ENCODE data around the gene ZBED4.
"Not testable (repeated sequence)": the region's sequence is repeated elsewhere in the genome, so short reads cannot be mapped to it uniquely, and the experiment has no call there.

Gene ZBED4

DNA sequence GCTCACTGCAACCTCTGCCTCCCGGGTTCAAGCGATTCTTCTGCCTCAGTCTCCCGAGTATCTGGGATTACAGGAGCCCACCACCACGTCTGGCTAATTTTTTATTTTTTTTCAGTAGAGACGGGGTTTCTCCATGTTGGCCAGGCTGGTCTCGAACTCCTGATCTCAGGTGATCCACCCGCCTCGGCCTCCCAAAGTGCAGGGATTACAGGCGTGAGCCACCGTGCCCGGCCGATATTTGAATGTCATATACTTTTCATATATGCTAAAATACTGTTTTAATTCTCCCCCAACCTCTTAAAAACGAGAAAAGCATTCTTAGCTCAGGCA, 1.1 kb upstream of the ZBED4 start:
- not testable (repeated sequence) for DNase-seq (ENCODE audit: low read depth in 2 of 2)

DNA sequence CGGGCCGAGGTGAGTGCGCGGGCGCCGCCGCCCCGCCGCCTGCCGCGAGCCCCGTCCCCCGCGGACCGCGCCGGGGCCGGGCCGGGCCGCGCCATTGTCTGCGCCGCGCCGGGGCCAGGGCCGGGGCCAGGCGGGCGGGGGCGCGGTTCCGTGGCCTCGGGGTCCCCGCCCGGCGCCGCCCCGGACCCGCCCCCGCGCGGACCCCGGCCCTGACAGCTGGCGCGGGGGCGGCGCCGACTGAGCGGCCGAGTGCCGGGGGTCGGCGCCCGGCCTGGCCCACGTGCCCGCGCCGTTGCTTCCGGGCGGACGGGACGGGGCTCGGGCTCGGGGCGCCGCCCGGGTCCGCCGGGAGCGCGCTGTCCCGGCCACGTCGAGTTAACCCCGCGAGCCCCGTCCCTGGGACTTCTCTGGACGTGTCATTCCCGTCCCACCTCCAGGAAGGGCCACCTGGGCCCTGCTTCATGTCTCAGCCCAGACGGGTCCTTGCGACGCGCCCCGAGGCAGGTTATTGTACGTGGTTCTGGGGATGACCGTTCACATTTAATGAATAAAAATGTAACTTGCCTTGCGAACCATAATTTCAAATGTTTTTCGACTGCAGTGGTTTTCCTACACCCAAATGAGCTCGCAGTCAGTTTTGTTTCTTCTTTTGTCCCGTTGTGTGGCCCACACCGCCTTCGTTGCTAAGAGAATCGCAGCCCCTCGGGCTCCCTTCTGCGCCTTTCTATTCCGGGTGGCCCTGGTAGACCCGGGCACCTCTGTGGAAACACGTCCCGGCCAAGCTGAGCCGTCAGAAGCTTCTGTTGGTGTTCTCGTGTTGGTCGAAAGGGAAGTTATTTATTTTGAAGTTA, 562 bp downstream of the ZBED4 start:
- DNase-seq (ENCODE audit: low read depth in 2 of 2) = no peak

DNA sequence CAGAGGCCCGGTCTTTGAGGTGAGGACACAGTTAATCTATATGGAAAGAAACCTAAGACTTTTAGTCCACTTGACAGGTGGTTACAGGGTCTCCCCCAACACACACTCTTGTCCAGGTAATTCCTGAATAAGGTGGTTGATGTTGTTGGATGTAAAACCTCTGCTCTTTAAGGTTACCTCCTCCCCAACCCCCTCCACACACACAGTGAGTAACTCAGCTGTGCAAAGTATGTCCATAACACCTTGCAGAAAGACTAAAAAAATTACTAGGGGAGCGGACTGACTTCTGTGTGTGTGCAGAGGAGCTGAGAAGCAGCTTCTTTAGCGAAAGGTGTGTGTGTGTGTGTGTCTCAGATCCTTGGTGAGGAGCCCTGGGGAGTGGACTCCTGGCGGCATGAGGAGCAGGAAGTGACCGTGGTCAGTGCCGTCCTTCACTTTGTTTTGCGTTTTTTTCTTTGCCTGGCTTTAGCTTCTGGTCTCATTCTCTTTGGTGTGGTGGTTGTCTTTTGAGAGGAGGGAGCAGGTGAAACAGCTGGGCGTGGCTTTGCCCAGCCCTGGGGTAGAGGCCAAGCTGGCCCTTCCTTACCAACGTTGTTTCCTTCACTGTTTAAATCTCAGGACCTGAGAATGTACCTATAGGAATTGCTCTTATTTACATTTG, 1.7 kb downstream of the ZBED4 start:
- DNase-seq (ENCODE audit: low read depth in 2 of 2) = no peak

DNA sequence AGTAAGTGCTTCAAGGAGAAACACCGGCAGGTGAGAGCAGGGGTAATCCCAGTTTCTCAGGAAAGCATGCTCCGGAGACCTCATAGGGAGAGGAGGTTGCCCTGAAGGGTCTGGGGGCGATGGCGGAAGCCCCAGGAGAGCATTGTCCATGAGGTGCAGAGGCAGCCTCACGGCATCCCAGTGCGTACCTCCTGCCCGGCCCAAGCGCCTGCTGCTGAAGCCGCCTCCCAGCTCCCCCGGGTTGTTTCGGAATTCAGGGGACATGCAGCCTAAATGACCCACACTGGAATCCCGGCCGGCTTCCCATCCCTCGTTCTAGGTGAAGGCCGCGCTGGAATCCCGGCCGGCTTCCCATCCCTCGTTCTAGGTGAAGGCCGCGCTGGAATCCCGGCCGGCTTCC, 2.7 kb downstream of the ZBED4 start:
- no peak for DNase-seq (ENCODE audit: low read depth in 2 of 2)

DNA sequence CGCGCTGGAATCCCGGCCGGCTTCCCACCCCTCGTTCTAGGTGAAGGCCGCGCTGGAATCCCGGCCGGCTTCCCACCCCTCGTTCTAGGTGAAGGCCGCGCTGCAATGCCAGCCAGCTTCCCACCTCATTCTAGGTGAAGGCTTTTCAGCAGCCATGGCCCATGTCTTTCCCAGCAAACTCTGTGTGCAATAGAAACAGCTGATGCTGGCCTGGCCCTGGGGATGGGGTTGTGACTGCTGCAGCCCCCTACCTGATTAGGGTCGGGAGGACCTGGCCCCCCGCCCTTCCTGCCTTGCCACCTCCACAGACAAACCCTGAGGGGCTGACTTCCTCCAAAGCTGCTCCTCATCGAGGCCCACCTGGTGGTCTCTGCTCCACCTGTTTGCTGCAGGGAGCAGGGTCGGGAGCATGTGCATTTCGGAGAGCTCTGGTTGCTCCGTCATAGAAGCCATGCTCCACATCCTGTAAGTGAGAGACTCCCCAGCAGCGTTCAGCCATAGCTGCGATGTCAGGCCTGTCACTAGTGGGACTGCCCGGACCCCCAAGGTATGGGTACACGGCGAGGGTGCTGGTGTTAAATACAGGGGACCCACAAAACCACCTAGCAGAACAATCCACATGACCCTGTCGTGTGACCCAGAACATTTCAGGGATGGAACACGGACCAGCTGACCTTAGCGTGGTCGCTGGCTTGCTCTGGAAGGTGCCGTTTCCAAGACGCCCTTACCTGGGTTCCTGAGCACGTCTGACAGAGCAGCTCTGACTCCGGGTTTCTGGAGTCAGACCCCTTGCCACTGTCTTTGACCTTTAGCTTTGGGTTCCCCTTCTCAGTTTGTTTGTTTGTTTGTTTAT, 3.3 kb downstream of the ZBED4 start:
- DNase-seq (ENCODE audit: low read depth in 2 of 2) = no peak

DNA sequence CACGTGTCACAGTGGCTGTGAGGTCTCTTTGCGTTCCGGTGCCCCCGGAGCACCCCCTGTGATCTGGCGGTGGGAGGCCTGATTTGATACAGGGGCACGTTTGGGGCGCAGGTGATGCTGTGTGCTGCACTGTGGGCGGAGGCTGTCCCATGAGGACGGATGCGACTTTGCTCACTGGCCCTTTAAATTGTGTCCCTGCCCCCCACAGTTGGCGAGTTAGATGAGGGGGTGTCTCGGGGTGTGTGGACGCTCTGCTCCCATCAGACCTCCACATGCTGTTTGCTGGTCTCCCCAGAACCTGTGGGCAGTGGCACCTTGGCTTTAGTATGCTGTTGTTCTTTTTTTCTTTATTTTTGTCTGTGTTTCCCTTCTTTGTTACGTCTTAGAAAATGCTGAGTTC, 5.2 kb downstream of the ZBED4 start:
- no peak for DNase-seq (ENCODE audit: low read depth in 2 of 2)

DNA sequence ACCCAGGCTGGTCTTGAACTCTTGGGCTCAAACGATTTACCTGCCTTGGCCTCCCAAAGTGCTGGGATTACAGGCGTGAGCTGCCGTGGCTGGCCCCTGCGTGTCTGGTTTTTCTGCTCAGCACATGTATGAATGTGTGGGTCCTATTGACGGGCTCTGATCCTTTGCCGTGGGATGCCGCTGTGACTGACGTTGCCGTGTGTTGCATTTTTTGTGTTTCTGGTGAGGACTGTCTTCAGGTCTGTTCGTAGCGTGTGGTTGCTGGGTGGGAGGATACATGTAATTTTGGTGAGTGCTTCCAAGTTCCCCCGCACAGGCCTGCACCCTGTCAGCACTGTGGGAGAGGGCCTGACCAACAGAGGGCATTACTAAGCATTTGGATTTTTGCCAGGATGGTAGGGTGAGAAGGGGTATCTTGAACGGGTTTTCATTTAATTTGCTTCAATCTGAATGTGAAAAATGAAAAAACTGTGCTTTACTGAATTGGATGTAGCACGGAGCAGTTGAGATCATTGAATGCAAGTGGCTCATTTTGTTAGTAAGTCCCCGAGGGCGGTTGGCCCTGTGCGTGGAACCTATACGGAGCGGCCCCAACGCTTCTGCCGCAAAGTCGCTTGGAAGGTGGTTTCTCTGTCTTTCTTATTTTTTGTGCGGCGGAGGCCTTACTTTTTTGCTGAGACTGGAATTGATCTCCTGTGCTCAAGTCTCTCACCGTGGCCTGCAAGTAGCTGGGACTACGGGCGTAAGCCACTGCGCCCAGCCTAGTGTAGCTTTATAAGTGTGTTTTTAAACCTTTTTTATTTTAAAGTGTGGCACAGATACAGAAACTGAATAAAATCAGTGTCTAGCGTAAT, 8.2 kb downstream of the ZBED4 start:
- DNase-seq (ENCODE audit: low read depth in 2 of 2) = no peak

DNA sequence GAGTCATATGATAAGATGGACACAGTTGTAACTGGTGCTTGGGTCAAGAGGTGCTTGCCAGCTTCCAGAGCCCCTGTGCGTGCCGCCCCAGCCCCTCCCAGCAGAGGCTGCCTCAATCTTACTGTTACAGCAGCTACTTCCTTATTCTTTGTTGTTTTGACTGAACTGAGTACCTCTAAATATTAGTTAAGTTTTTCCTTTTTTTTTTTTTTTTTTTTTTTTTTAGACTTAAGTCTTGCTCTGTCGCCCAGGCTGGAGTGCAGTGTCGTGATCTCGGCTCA, 8.8 kb downstream of the ZBED4 start:
- DNase-seq (ENCODE audit: low read depth in 2 of 2) = no peak

DNA sequence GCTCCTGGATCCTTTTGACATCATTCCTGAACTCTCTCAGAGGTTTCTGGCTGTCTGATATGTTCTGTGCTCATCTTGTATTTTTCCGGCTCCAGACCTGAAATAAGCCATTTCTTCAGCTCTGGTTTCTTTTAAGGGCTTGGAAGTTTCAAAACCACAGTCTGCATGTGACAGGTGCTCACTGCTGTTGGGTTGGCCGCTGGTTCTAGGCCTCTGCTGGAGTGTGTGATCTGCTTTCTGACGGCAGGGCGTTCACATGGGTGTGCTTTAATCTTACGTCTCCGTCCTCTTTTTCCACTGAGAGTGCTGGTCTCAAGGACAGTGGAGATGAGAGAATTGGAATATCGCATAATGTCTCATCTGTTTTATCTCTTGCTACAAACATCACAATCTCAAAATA, 10.3 kb downstream of the ZBED4 start:
- no peak for DNase-seq (ENCODE audit: low read depth in 2 of 2)

DNA sequence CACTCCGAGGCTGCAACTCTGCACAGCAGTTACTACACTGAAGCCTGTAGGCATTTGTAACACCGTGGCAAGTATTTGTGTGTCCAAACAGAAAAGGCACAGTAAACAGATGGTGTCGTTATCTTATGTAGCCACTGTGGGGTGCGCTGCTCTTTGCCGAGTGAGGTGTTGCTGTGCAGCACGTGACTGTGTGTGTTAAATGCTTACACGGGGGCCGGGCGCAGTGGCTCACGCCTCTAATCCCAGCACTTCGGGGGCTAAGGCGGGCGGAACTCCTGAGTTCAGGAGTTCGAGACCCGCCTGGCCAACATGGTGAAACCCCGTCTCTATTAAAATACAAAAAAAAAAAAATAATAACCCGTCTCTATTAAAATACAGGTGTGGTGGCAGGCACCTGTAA, 11.5 kb downstream of the ZBED4 start:
- no peak for DNase-seq (ENCODE audit: low read depth in 2 of 2)

DNA sequence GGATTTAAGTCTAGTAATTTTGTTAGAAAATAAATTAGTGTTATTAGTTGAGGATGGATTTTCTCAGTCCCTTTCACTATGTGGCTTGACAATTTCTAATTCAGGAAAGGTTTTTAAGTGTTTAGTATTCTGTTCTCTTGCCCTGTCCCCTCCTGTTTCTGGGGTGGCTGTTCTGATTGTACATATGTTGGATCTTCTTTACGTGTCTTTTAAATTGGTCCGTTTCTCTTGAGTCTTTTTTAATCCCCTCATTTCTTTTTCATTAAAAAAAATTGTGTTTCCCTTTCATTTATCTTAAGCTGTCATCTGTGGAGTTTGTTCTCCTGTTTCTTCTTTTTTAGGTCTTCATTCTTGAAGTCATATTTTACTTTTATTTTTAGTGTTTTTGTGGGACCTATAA, 12.5 kb downstream of the ZBED4 start:
- no peak for DNase-seq (ENCODE audit: low read depth in 2 of 2)

DNA sequence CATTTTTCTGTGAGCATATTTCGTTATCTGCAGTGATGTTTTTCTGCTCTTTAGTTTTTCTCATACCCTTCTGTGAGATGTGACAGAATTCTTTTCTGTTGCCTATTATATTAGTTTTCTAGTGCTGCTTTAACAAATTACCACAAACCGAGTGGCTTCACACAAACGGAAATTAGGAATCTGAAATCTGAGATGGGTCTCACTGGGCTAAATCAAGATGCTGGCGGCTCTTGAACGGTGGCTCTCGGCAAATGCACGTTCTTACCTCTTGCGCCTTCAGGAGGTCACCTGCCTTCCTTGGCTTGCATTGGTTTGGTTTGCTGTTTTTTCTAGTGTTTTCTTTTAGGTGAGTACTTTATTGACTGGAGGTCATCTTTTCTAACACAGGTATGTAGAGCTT, 13.0 kb downstream of the ZBED4 start:
- no peak for DNase-seq (ENCODE audit: low read depth in 2 of 2)

DNA sequence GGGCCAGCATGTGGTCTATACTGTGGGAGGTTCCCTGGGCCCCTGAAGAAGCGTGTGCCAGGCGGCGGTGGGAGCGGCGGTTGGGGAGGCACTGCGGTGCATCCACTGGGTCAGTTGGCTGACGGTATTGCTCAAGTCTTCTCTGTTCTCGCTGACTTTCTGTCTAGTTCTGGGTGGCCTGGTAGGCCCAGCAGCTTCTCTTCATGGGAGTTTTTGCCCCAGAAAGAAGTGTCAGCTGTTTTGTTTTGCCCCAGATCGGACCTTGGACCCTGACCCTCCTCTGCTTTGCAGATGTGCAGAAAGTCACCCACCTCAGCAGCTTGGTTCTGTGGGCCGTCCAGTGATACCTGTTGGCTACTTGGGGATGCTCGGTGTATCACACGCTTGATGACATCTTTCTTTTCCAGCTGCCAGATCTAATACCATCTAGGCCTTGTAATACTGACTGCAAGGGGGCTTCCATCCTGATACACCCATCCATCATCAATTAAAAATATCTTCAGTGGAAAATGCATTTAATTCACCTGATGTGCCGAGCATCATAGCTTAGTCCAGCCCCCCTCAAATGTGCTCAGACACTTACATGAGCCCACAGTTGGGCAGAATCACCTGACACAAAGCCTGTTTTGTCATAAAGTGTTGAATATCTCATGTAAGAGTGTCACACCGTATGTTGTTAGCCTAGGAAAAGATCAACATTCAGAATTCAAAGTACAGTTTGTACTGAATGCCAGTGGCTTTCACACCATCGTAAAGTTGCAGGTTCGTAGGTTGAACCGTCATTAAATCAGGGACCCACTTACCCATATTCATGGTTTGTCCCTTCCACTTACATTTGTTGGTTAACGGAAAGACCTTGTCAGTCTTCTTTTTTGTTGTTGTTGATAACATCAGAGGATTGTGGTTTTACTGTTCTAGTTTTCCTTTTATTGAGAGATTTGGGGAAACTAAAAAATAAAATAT, 13.9 kb downstream of the ZBED4 start:
- DNase-seq (ENCODE audit: low read depth in 2 of 2) = no peak

DNA sequence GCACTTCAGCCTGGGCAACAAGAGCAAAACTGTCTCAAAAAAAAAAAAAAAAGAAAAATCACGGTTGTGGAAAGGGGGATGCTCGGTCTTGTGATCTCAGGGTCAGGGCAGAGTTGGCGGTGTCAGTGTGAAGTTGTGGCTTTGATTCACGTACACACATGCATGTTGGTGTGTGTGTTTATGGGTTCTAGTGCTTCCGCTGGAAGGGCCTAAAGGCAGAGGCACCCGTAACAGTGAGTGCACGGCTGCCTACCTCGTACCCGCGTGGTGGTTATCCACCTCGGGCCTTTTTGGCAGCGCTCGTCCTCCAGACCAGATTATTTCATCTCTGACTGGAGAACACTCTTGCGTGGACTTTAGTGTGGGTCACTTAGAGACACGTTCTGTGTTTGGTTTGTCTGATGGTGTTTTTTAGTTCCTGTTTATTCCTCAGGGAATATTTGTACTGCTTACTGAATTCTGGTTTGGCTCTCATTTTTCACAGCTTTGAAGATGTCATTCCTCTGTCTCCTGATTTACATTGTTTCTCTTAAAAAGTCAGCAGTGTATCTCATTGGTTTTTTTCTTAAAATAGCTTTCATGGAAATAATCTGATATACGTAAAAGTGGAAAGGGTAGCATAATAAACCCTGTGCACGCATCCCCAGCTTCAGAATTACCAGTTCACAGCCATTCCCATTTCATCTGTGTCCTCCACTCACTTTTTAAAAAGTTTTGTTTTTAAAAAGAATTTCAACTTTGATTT, 15.6 kb downstream of the ZBED4 start:
- no peak for DNase-seq (ENCODE audit: low read depth in 2 of 2)

DNA sequence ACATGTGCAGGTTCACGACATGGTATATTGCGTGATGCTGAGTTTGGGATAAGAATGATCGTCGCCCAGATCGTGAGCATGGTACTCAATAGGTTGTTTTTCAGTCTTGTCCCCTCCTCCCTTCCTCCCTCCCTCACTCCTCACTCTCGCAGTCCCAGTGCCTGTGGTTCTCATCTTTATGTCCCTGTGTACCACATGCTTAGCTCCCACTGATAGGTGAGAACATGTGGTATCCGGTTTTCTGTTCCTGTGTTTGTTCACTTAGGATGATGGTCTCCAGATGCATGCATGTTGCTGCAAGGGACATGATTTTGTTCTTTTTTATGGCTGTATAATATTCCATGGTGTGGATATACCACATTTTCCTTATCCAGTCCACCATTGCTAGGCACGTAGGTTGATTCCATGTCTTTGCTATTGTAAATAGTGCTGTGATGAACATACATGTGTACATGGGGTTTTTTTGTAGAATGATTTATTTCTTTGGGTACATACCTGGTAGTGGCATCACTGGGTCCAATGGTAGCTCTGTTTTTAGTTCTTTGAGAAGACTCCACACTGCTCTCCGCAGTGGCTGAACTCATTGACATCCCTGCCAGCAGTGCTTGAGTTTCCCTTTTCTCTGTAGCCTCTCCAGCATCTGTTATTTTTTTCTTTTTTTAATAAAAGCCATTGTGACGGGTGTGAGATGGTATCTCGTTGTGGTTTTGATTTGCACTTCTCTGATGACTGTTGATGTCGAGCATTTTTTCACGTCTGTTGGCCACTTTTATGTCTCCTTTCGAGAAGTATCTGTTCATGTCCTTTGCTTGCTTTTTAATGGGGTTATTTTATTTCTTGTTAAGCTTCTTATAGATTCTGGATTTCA, 16.4 kb downstream of the ZBED4 start:
- no peak for DNase-seq (ENCODE audit: low read depth in 2 of 2)

DNA sequence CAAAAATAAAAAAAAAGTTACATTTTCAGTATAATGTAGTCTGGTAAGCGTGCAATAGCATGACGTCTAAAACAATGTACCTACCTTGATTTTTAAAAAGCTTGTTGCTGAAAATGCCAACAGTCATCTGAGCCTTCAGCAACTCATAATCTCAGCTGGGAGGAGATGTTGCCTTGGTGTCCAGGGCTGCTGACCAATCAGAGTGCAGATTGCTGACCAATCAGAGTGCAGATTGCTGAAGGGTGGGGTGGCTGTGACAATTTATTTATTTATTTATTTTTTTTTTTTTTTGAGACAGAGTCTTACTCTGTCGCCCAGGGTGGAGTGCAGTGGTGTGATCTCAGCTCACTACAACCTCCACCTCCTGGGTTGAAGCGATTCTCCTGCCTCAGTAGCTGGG, 17.8 kb downstream of the ZBED4 start:
- DNase-seq (ENCODE audit: low read depth in 2 of 2) = no peak

DNA sequence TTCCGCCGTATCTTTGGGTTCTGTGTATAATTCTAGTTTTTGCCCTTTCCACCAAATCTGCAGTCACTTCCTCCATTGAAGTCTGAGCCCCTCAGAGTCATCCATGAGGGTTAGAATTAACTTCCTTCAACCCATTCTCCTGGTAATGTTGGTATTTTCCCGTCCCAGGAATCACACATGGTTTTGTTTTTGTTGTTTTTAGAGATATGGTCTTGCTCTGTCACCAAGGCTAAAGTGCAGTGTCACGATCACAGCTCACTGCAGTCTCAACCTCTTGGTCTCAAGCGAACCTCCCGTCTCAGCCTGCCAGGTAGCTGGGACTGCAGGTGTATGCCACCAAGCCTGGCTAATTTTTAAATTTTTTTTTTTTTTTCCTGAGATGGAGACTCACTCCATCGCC, 18.7 kb downstream of the ZBED4 start:
- DNase-seq (ENCODE audit: low read depth in 2 of 2) = no peak

DNA sequence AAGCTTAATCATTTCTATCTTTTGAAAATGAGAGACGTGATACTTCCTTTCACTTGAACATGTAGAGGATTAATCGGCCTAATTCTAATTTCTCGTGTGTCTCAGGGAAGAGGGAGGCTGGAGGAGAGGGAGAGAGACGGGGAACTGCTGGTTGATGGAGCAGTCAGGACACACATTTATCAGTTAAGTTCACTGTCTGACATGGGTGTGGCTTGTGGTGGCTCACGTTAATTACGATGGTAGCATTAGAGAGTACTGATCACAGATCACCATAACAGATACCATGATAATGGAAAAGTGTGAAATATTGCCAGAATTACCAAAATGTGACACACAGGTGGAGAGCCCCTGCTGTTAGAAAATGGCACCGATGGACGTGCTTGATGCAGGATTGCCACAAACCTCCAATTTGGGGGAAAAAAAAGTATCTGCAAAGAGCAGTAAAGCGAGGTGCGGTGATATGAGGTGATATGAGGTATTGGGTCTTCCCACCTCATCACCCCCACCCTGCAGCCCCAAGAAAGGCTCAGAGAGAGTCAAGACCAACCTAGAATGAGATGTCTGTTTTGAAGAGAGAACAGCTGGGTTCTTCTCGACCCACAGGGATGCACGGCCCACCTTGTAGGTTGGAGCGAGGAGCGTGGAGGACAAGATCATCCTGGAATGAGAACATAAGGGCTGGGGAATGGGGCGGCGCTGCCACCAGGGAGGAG, 19.7 kb downstream of the ZBED4 start:
- no peak for DNase-seq (ENCODE audit: low read depth in 2 of 2)

DNA sequence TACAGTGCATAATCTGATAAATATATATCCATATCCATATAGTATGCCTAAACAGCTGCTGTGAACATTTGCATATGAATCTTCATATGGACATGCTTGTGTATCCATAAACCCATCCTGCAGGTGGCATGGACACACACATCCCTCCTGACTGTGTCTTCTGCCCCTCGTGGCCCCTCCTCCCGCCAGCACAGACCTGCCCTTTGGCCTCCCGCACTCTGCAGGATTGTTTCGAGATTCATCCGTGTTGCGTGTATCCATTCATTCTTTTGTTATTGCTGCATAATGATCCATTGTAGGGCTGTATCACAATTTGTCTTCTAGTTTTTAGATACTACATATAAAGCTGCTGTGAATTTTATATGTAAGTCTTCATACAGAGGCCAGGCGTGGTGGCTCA, 24.0 kb downstream of the ZBED4 start:
- no peak for DNase-seq (ENCODE audit: low read depth in 2 of 2)

Data from activated CD8-positive, alpha-beta memory T cell treated with anti-CD3 and anti-CD28 coated beads for 4 hours (primary cell).